ENCODE data around the gene NKAIN1. TPM values are rescaled to one million over a fixed set of nuclear protein-coding genes. Genes with fewer than 3 reads are reported as not detected.
"Not testable (repeated sequence)": the region's sequence is repeated elsewhere in the genome, so short reads cannot be mapped to it uniquely, and the experiment has no call there.

The NKAIN1 gene
- total and polyA plus RNA-seq, 5 experiments from 2014 or later = not detected

GRCh38 chr1:31183126-31183525 lies 56.6 kb downstream of the NKAIN1 start:
- Mint-ChIP-seq H3K4me1 (peaks cover 3 to 21% (median 7%) of the 10 kb centered on the region in 4 donors), H3K27me3 (peaks cover 26 to 78% (median 45%) of the 10 kb centered on the region in 5 donors), H3K9me3 (no peaks in the 10 kb centered on the region), H3K4me3 (no peak overlapping the region), H3K27ac (no peak overlapping the region), H3K36me3 (peaks cover 0 to 2% (median 0%) of the 10 kb centered on the region in 3 donors)
- DNase-seq = no peak
- no peak for ATAC-seq
- POLR2A ChIA-PET = interaction anchor here (0.5 to 0.6 kb wide), 2 partner anchors 156 to 462 kb away, joined by 3 to 4 read pairs; no protein-coding TSS in a partner anchor

GRCh38 chr1:31182352-31182751 lies 57.3 kb downstream of the NKAIN1 start:
- Mint-ChIP-seq H3K9me3 (peaks cover 0 to 5% (median 3%) of the 10 kb centered on the region in 9 donors), H3K27me3 (peaks cover 30 to 75% (median 48%) of the 10 kb centered on the region in 5 donors), H3K4me3 (peak overlapping the region in 2 of 10 donors; percentile 36 to 48), H3K36me3 (peaks cover 0 to 4% (median 0%) of the 10 kb centered on the region in 3 donors), H3K4me1 (peaks cover 3 to 21% (median 7%) of the 10 kb centered on the region in 4 donors), H3K27ac (no peak overlapping the region)
- ATAC-seq = peak; percentile 44 to 58
- POLR2A ChIA-PET = interaction anchor here (0.5 kb wide), 1 partner anchor 461 kb away, joined by 3 read pairs; no protein-coding TSS in a partner anchor
- DNase-seq = peak in 9 of 10 donors; percentile 4 to 51 (median 40)

GRCh38 chr1:31181515-31182343 lies 58.0 kb downstream of the NKAIN1 start:
- Mint-ChIP-seq H3K36me3 (peaks cover 0 to 4% (median 0%) of the 10 kb centered on the region in 3 donors), H3K27ac (no peak overlapping the region), H3K27me3 (peaks cover 25 to 69% (median 42%) of the 10 kb centered on the region in 5 donors), H3K4me1 (peaks cover 3 to 21% (median 7%) of the 10 kb centered on the region in 4 donors), H3K4me3 (peak overlapping the region in 6 of 10 donors; percentile 24 to 71 (median 52)), H3K9me3 (peaks cover 0 to 5% (median 3%) of the 10 kb centered on the region in 9 donors)
- POLR2A ChIA-PET = no interaction called here
- DNase-seq (peak in 5 of 10 donors; percentile 10 to 23 (median 12)), ATAC-seq (peak; percentile 64 to 72)

GRCh38 chr1:31180338-31180737 lies 59.3 kb downstream of the NKAIN1 start:
- Mint-ChIP-seq H3K36me3 (peaks cover 0 to 4% (median 0%) of the 10 kb centered on the region in 3 donors), H3K4me1 (peaks cover 3 to 21% (median 7%) of the 10 kb centered on the region in 4 donors), H3K27ac (no peak overlapping the region), H3K9me3 (peaks cover 0 to 8% (median 3%) of the 10 kb centered on the region in 9 donors), H3K4me3 (peak overlapping the region in 4 of 10 donors; percentile 19 to 28 (median 22)), H3K27me3 (peaks cover 25 to 65% (median 42%) of the 10 kb centered on the region in 5 donors)
- POLR2A ChIA-PET = no interaction called here
- ATAC-seq (no peak), DNase-seq (no peak)

- H3K4me3 Mint-ChIP-seq, POLR2A ChIA-PET, DNase-seq, H3K36me3 Mint-ChIP-seq, H3K4me1 Mint-ChIP-seq, H3K27ac Mint-ChIP-seq, ATAC-seq: not testable (repeated sequence)
- Mint-ChIP-seq H3K9me3 (peaks cover 0 to 10% (median 3%) of the 10 kb centered on the region in 9 donors), H3K27me3 (peaks cover 16 to 29% (median 25%) of the 10 kb centered on the region in 5 donors)
Observed at GRCh38 chr1:31176291-31176690, 63.4 kb downstream of the NKAIN1 start.

GRCh38 chr1:31170486-31170735 lies 69.3 kb downstream of the NKAIN1 start:
- Mint-ChIP-seq H3K4me1 (peaks cover 0 to 3% (median 0%) of the 10 kb centered on the region in 4 donors), H3K27me3 (peaks cover 0 to 4% (median 0%) of the 10 kb centered on the region in 5 donors), H3K27ac (no peak overlapping the region), H3K9me3 (peaks cover 0 to 3% (median 0%) of the 10 kb centered on the region in 9 donors), H3K36me3 (no peaks in the 10 kb centered on the region), H3K4me3 (no peak overlapping the region)
- POLR2A ChIA-PET = no interaction called here
- no peak for DNase-seq
- ATAC-seq = no peak

- Mint-ChIP-seq H3K36me3 (no peaks in the 10 kb centered on the region), H3K4me1 (peaks cover 2 to 6% (median 4%) of the 10 kb centered on the region in 4 donors), H3K27me3 (peaks cover 2 to 10% (median 4%) of the 10 kb centered on the region in 5 donors), H3K9me3 (no peaks in the 10 kb centered on the region), H3K27ac (no peak overlapping the region), H3K4me3 (no peak overlapping the region)
- ATAC-seq (no peak), DNase-seq (no peak)
- POLR2A ChIA-PET = no interaction called here
Observed at GRCh38 chr1:31166462-31166861, 73.2 kb downstream of the NKAIN1 start.

GRCh38 chr1:31164291-31164690 lies 75.4 kb downstream of the NKAIN1 start:
- Mint-ChIP-seq H3K27me3 (peaks cover 2 to 10% (median 4%) of the 10 kb centered on the region in 5 donors), H3K9me3 (no peaks in the 10 kb centered on the region), H3K36me3 (no peaks in the 10 kb centered on the region), H3K4me3 (no peak overlapping the region), H3K4me1 (peaks cover 0 to 6% (median 4%) of the 10 kb centered on the region in 4 donors), H3K27ac (no peak overlapping the region)
- ATAC-seq (no peak), DNase-seq (no peak)
- POLR2A ChIA-PET = no interaction called here

GRCh38 chr1:31163866-31164265 lies 75.8 kb downstream of the NKAIN1 start:
- H3K27me3 Mint-ChIP-seq = peaks cover 2 to 10% (median 4%) of the 10 kb centered on the region in 5 donors
- H3K4me3 Mint-ChIP-seq = no peak overlapping the region
- POLR2A ChIA-PET = no interaction called here
- H3K36me3 Mint-ChIP-seq = no peaks in the 10 kb centered on the region
- peaks cover 0 to 6% (median 4%) of the 10 kb centered on the region in 4 donors for H3K4me1 Mint-ChIP-seq
- H3K9me3 Mint-ChIP-seq = no peaks in the 10 kb centered on the region
- H3K27ac Mint-ChIP-seq = no peak overlapping the region
- DNase-seq (no peak), ATAC-seq (no peak)

GRCh38 chr1:31161571-31161970 lies 78.1 kb downstream of the NKAIN1 start:
- peak overlapping the region in 2 of 10 donors; percentile 18 to 25 for H3K4me3 Mint-ChIP-seq
- H3K27me3 Mint-ChIP-seq = peaks cover 2 to 10% (median 4%) of the 10 kb centered on the region in 5 donors
- no peak for ATAC-seq
- peak overlapping the region in 1 of 10 donors; percentile 72 for H3K27ac Mint-ChIP-seq
- no peak for DNase-seq
- H3K9me3 Mint-ChIP-seq = no peaks in the 10 kb centered on the region
- no peaks in the 10 kb centered on the region for H3K36me3 Mint-ChIP-seq
- H3K4me1 Mint-ChIP-seq = peaks cover 0 to 6% (median 4%) of the 10 kb centered on the region in 4 donors
- POLR2A ChIA-PET = no interaction called here

- peak overlapping the region in 1 of 10 donors; percentile 32 for H3K4me3 Mint-ChIP-seq
- H3K36me3 Mint-ChIP-seq = no peaks in the 10 kb centered on the region
- H3K4me1 Mint-ChIP-seq = peaks cover 6 to 13% (median 9%) of the 10 kb centered on the region in 4 donors
- H3K9me3 Mint-ChIP-seq = no peaks in the 10 kb centered on the region
- ATAC-seq = no peak
- no peak overlapping the region for H3K27ac Mint-ChIP-seq
- POLR2A ChIA-PET = no interaction called here
- DNase-seq = no peak
- peaks cover 2 to 10% (median 4%) of the 10 kb centered on the region in 5 donors for H3K27me3 Mint-ChIP-seq
Observed at GRCh38 chr1:31159869-31160611, 79.6 kb downstream of the NKAIN1 start.

GRCh38 chr1:31159323-31159722 lies 80.4 kb downstream of the NKAIN1 start:
- H3K9me3 Mint-ChIP-seq = no peaks in the 10 kb centered on the region
- H3K27ac Mint-ChIP-seq = no peak overlapping the region
- peaks cover 2 to 10% (median 4%) of the 10 kb centered on the region in 5 donors for H3K27me3 Mint-ChIP-seq
- POLR2A ChIA-PET = no interaction called here
- no peak for ATAC-seq
- no peak overlapping the region for H3K4me3 Mint-ChIP-seq
- no peak for DNase-seq
- peaks cover 6 to 15% (median 10%) of the 10 kb centered on the region in 4 donors for H3K4me1 Mint-ChIP-seq
- H3K36me3 Mint-ChIP-seq = no peaks in the 10 kb centered on the region
